ENCODE measurements around the gene RPS21. TPM values are rescaled to one million over a fixed set of nuclear protein-coding genes. Genes with fewer than 3 reads are reported as not detected.

Gene RPS21
- polyA plus RNA-seq, 1 experiment: 2,723 TPM

DNA sequence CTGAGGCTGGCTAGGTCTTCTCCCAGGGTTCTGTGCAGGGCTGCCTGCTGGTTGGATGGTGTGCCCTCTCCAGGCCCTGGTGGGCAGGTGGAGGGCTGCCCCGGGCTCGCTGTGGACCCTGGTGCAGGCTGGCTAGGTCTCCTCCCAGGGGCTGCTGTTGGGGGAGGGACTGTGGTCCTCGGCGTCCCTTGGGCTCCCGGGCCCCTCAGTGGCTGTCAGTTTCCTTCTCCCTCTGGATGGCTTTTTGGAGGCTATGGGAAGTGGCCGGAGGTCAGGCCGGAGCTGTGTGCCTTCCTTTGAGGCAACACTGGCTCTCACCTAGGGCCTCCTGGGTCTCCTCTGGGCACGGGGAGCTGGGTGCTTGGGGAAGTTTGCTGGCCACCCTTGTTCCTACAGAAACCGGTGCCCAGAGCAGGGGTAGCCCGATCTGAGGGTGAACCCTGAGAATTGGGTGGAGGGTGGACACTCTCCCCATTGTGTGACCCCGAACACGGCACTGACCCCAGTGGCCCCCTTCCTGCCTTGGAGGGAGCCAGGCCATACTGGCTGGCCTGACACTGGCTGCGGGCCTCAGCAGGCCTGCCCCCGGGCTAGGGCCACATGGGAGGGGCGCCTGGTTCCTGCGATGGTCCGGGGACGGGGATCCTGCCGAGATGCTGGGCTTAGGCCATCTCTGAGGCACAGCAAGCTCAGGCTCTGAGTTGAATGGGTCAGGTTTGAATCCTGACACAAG is 24.0 kb downstream of the RPS21 start:
- Histone ChIP-seq H3K9me3 (ENCODE audit: control insufficient read depth, insufficient read depth, low read length) (no peaks in the 10 kb centered on the region; the same call in 1 of the 2 replicates), H3K27ac (ENCODE audit: low read depth, low read length) (no peak overlapping the region), H3K27me3 (ENCODE audit: control insufficient read depth, insufficient read depth, low read length) (peaks cover 12% of the 10 kb centered on the region), H3K4me3 (ENCODE audit: low read depth, low read length) (no peak overlapping the region)
- POLR2A ChIA-PET: no interaction called here
- DNase-seq (ENCODE audit: low read depth, low spot score): no peak
- TF ChIP-seq, protein P1, sequence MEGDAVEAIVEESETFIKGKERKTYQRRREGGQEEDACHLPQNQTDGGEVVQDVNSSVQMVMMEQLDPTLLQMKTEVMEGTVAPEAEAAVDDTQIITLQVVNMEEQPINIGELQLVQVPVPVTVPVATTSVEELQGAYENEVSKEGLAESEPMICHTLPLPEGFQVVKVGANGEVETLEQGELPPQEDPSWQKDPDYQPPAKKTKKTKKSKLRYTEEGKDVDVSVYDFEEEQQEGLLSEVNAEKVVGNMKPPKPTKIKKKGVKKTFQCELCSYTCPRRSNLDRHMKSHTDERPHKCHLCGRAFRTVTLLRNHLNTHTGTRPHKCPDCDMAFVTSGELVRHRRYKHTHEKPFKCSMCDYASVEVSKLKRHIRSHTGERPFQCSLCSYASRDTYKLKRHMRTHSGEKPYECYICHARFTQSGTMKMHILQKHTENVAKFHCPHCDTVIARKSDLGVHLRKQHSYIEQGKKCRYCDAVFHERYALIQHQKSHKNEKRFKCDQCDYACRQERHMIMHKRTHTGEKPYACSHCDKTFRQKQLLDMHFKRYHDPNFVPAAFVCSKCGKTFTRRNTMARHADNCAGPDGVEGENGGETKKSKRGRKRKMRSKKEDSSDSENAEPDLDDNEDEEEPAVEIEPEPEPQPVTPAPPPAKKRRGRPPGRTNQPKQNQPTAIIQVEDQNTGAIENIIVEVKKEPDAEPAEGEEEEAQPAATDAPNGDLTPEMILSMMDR (IDR thresholded peaks at IDR 0.05; ENCODE audit: low read depth, low read length): no peak
- CTCF ChIA-PET: interaction anchor here (0.6 to 2.4 kb wide), 4 partner anchors 82 to 381 kb away, joined by 3 to 9 read pairs (median 4); no protein-coding TSS in a partner anchor

DNA sequence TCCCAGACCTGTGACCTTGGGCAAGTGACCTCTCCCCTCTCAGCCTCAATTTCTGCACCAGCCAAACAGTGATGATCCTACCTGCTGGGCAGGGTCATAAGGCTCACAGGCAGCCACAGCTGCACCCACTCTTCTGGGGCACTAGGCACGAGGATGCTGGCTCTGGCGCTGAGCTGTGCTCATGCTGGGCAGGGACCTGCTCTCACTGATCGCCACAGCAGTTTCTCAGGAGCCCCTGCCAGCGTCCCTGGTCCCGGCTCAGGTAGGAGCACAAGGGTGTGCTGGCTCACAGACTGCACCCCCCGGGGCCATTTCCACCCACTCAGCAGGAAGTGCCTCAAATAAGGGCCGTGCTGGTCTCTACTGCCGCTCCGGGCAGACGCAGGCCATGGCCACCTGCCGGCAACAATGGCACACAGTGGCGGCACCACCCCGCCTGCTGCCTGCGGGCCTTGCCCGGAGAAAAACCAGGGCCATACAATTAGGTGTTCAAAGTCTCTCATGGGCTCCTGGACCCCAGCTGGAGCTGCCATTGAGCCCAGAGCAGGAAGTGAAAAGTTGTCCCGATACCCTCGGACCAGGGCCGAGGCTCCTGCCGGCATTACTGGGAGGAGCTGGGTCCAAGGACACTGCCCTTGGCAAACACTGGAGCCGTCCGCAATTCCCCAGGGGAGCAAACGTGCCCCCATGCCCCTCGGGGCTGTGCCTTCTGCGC is 24.7 kb downstream of the RPS21 start:
- ChIA-PET POLR2A (no interaction called here), CTCF (interaction anchor here (0.5 kb wide), 1 partner anchor 812 kb away, joined by 3 read pairs; no protein-coding TSS in a partner anchor)
- DNase-seq (ENCODE audit: low read depth, low spot score): no peak
- peaks cover 12% of the 10 kb centered on the region for H3K27me3 ChIP-seq (ENCODE audit: control insufficient read depth, insufficient read depth, low read length)
- TF ChIP-seq, protein P1 (IDR thresholded peaks at IDR 0.05; ENCODE audit: low read depth, low read length): no peak
- no peak overlapping the region for H3K27ac ChIP-seq (ENCODE audit: low read depth, low read length)
- H3K9me3 ChIP-seq (ENCODE audit: control insufficient read depth, insufficient read depth, low read length): no peaks in the 10 kb centered on the region; the same call in 1 of the 2 replicates
- H3K4me3 ChIP-seq (ENCODE audit: low read depth, low read length): no peak overlapping the region

- H3K27me3 ChIP-seq (ENCODE audit: control insufficient read depth, insufficient read depth, low read length): peaks cover 12% of the 10 kb centered on the region
- no peak overlapping the region for H3K4me3 ChIP-seq (ENCODE audit: low read depth, low read length)
- H3K9me3 ChIP-seq (ENCODE audit: control insufficient read depth, insufficient read depth, low read length): no peaks in the 10 kb centered on the region; the same call in 1 of the 2 replicates
- H3K27ac ChIP-seq (ENCODE audit: low read depth, low read length): no peak overlapping the region
- POLR2A ChIA-PET: interaction anchor here (0.6 kb wide), 1 partner anchor 26 kb away, joined by 5 read pairs; the partner anchor contains the start of gene RPS21
- no peak for DNase-seq (ENCODE audit: low read depth, low spot score)
- TF ChIP-seq, protein P1 (IDR thresholded peaks at IDR 0.05; ENCODE audit: low read depth, low read length): no peak
- CTCF ChIA-PET: interaction anchor here (0.5 kb wide), 1 partner anchor 811 kb away, joined by 3 read pairs; no protein-coding TSS in a partner anchor
Measured at GRCh38 chr20:62412194-62413024, 25.5 kb downstream of the RPS21 start.

- CTCF ChIA-PET: no interaction called here
- TF ChIP-seq, protein P1 (IDR thresholded peaks at IDR 0.05; ENCODE audit: low read depth, low read length): no peak
- POLR2A ChIA-PET: interaction anchor here (0.6 kb wide), 1 partner anchor 26 kb away, joined by 5 read pairs; the partner anchor contains the start of gene RPS21
- H3K27me3 ChIP-seq (ENCODE audit: control insufficient read depth, insufficient read depth, low read length): peaks cover 12% of the 10 kb centered on the region
- DNase-seq (ENCODE audit: low read depth, low spot score): no peak
- H3K9me3 ChIP-seq (ENCODE audit: control insufficient read depth, insufficient read depth, low read length): no peaks in the 10 kb centered on the region
- H3K27ac ChIP-seq (ENCODE audit: low read depth, low read length): no peak overlapping the region
- H3K4me3 ChIP-seq (ENCODE audit: low read depth, low read length): no peak overlapping the region
Measured at GRCh38 chr20:62413025-62413570, 26.2 kb downstream of the RPS21 start.
